ENCODE data around the gene PLVAP. TPM values are rescaled to one million over a fixed set of nuclear protein-coding genes. Genes with fewer than 3 reads are reported as not detected.

PLVAP gene
- total RNA-seq, 2 donors from 2014 or later: not detected

GRCh38 chr19:17359905-17360800 lies 17.0 kb downstream of the PLVAP start:
- no peaks in the 10 kb centered on the region for H3K27me3 Mint-ChIP-seq (ENCODE audit: low read depth)
- H3K36me3 Mint-ChIP-seq (ENCODE audit: insufficient read depth in 2 of 2): no peaks in the 10 kb centered on the region
- DNase-seq (no peak), ATAC-seq (replicated peaks in 1 of 2) (no peak)
- H3K4me3 Mint-ChIP-seq: no peak overlapping the region
- H3K4me1 Mint-ChIP-seq (ENCODE audit: low read depth): no peaks in the 10 kb centered on the region
- no peaks in the 10 kb centered on the region for H3K9me3 Mint-ChIP-seq
- peak overlapping the region; percentile 54 for H3K27ac Mint-ChIP-seq

GRCh38 chr19:17358395-17358794 lies 18.7 kb downstream of the PLVAP start:
- ATAC-seq (replicated peaks in 1 of 2): no peak
- H3K4me1 Mint-ChIP-seq (ENCODE audit: low read depth): no peaks in the 10 kb centered on the region
- H3K4me3 Mint-ChIP-seq: no peak overlapping the region
- H3K27me3 Mint-ChIP-seq (ENCODE audit: low read depth): peaks cover 5% of the 10 kb centered on the region
- no peak overlapping the region for H3K27ac Mint-ChIP-seq
- no peaks in the 10 kb centered on the region for H3K36me3 Mint-ChIP-seq (ENCODE audit: insufficient read depth in 2 of 2)
- DNase-seq: no peak
- no peaks in the 10 kb centered on the region for H3K9me3 Mint-ChIP-seq

GRCh38 chr19:17357724-17358123 lies 19.4 kb downstream of the PLVAP start:
- Mint-ChIP-seq H3K4me1 (ENCODE audit: low read depth) (no peaks in the 10 kb centered on the region), H3K36me3 (ENCODE audit: insufficient read depth in 2 of 2) (no peaks in the 10 kb centered on the region), H3K27me3 (ENCODE audit: low read depth) (peaks cover 12% of the 10 kb centered on the region), H3K27ac (no peak overlapping the region), H3K4me3 (no peak overlapping the region), H3K9me3 (no peaks in the 10 kb centered on the region)
- ATAC-seq (replicated peaks in 1 of 2) (no peak), DNase-seq (no peak)

- H3K4me3 Mint-ChIP-seq: no peak overlapping the region
- H3K4me1 Mint-ChIP-seq (ENCODE audit: low read depth): no peaks in the 10 kb centered on the region
- H3K9me3 Mint-ChIP-seq: no peaks in the 10 kb centered on the region
- DNase-seq (no peak), ATAC-seq (replicated peaks in 1 of 2) (no peak)
- no peak overlapping the region for H3K27ac Mint-ChIP-seq
- H3K27me3 Mint-ChIP-seq (ENCODE audit: low read depth): peaks cover 15% of the 10 kb centered on the region
- no peaks in the 10 kb centered on the region for H3K36me3 Mint-ChIP-seq (ENCODE audit: insufficient read depth in 2 of 2)
These were observed 20.0 kb downstream of the PLVAP start for GRCh38 chr19:17357078-17357666.

GRCh38 chr19:17353386-17353785 lies 23.8 kb downstream of the PLVAP start:
- DNase-seq (no peak), ATAC-seq (replicated peaks in 1 of 2) (no peak)
- Mint-ChIP-seq H3K4me1 (ENCODE audit: low read depth) (no peaks in the 10 kb centered on the region), H3K36me3 (ENCODE audit: insufficient read depth in 2 of 2) (no peaks in the 10 kb centered on the region), H3K9me3 (no peaks in the 10 kb centered on the region), H3K4me3 (no peak overlapping the region), H3K27me3 (ENCODE audit: low read depth) (peaks cover 24% of the 10 kb centered on the region), H3K27ac (no peak overlapping the region)

GRCh38 chr19:17352608-17353280 lies 24.4 kb downstream of the PLVAP start:
- no peak overlapping the region for H3K4me3 Mint-ChIP-seq
- H3K27ac Mint-ChIP-seq: no peak overlapping the region
- H3K36me3 Mint-ChIP-seq (ENCODE audit: insufficient read depth in 2 of 2): no peaks in the 10 kb centered on the region
- no peak for ATAC-seq (replicated peaks in 1 of 2)
- H3K9me3 Mint-ChIP-seq: no peaks in the 10 kb centered on the region
- no peak for DNase-seq
- peaks cover 28% of the 10 kb centered on the region for H3K27me3 Mint-ChIP-seq (ENCODE audit: low read depth)
- no peaks in the 10 kb centered on the region for H3K4me1 Mint-ChIP-seq (ENCODE audit: low read depth)

GRCh38 chr19:17351815-17352435 lies 25.2 kb downstream of the PLVAP start:
- Mint-ChIP-seq H3K4me1 (ENCODE audit: low read depth) (no peaks in the 10 kb centered on the region), H3K4me3 (no peak overlapping the region), H3K27me3 (ENCODE audit: low read depth) (peaks cover 34% of the 10 kb centered on the region), H3K36me3 (ENCODE audit: insufficient read depth in 2 of 2) (no peaks in the 10 kb centered on the region), H3K27ac (no peak overlapping the region), H3K9me3 (no peaks in the 10 kb centered on the region)
- ATAC-seq (replicated peaks in 1 of 2): no peak
- DNase-seq: no peak

- no peaks in the 10 kb centered on the region for H3K36me3 Mint-ChIP-seq (ENCODE audit: insufficient read depth in 2 of 2)
- H3K27me3 Mint-ChIP-seq (ENCODE audit: low read depth): peaks cover 32% of the 10 kb centered on the region
- H3K27ac Mint-ChIP-seq: no peak overlapping the region
These were observed 28.4 kb downstream of the PLVAP start for GRCh38 chr19:17348700-17349099.

GRCh38 chr19:17347877-17348276 lies 29.3 kb downstream of the PLVAP start:
- DNase-seq: no peak
- Mint-ChIP-seq H3K4me3 (no peak overlapping the region), H3K27me3 (ENCODE audit: low read depth) (peaks cover 23% of the 10 kb centered on the region), H3K4me1 (ENCODE audit: low read depth) (peaks cover 9% of the 10 kb centered on the region), H3K27ac (no peak overlapping the region), H3K36me3 (ENCODE audit: insufficient read depth in 2 of 2) (no peaks in the 10 kb centered on the region), H3K9me3 (no peaks in the 10 kb centered on the region)
- ATAC-seq (replicated peaks in 1 of 2): no peak

More at GRCh38 chr19:17348700-17349099, 28.4 kb downstream of the PLVAP start:
- H3K4me3 Mint-ChIP-seq: no peak overlapping the region
- ATAC-seq (replicated peaks in 1 of 2) (no peak), DNase-seq (no peak)
- no peaks in the 10 kb centered on the region for H3K9me3 Mint-ChIP-seq
- peaks cover 9% of the 10 kb centered on the region for H3K4me1 Mint-ChIP-seq (ENCODE audit: low read depth)

- Mint-ChIP-seq H3K36me3 (ENCODE audit: insufficient read depth in 2 of 2) (no peaks in the 10 kb centered on the region), H3K4me3 (no peak overlapping the region), H3K9me3 (no peaks in the 10 kb centered on the region), H3K4me1 (ENCODE audit: low read depth) (peaks cover 9% of the 10 kb centered on the region), H3K27me3 (ENCODE audit: low read depth) (peaks cover 19% of the 10 kb centered on the region), H3K27ac (no peak overlapping the region)
- no peak for ATAC-seq (replicated peaks in 1 of 2)
- DNase-seq: no peak
These were observed 29.8 kb downstream of the PLVAP start for GRCh38 chr19:17347361-17347760.

GRCh38 chr19:17346109-17346671 lies 31.0 kb downstream of the PLVAP start:
- no peaks in the 10 kb centered on the region for H3K9me3 Mint-ChIP-seq
- peak; percentile 84 to 88 for DNase-seq
- peak; percentile 95 to 96 for ATAC-seq (replicated peaks in 1 of 2)
- H3K36me3 Mint-ChIP-seq (ENCODE audit: insufficient read depth in 2 of 2): no peaks in the 10 kb centered on the region
- H3K27me3 Mint-ChIP-seq (ENCODE audit: low read depth): peaks cover 17% of the 10 kb centered on the region
- H3K27ac Mint-ChIP-seq: no peak overlapping the region
- peaks cover 9% of the 10 kb centered on the region for H3K4me1 Mint-ChIP-seq (ENCODE audit: low read depth)
- H3K4me3 Mint-ChIP-seq: peak overlapping the region in 1 of 2 donors; percentile 13

- no peaks in the 10 kb centered on the region for H3K27me3 Mint-ChIP-seq (ENCODE audit: low read depth)
- peaks cover 15% of the 10 kb centered on the region for H3K4me1 Mint-ChIP-seq (ENCODE audit: low read depth)
- no peak overlapping the region for H3K4me3 Mint-ChIP-seq
- no peaks in the 10 kb centered on the region for H3K9me3 Mint-ChIP-seq
- no peak overlapping the region for H3K27ac Mint-ChIP-seq
- DNase-seq: no peak
- no peak for ATAC-seq (replicated peaks in 1 of 2)
- H3K36me3 Mint-ChIP-seq (ENCODE audit: insufficient read depth in 2 of 2): peaks cover 0 to 3% of the 10 kb centered on the region in 2 donors
These were observed 35.3 kb downstream of the PLVAP start for GRCh38 chr19:17341845-17342244.

GRCh38 chr19:17341386-17341785 lies 35.8 kb downstream of the PLVAP start:
- ATAC-seq (replicated peaks in 1 of 2) (no peak), DNase-seq (no peak)
- no peak overlapping the region for H3K27ac Mint-ChIP-seq
- no peaks in the 10 kb centered on the region for H3K27me3 Mint-ChIP-seq (ENCODE audit: low read depth)
- H3K4me3 Mint-ChIP-seq: no peak overlapping the region
- H3K36me3 Mint-ChIP-seq (ENCODE audit: insufficient read depth in 2 of 2): peaks cover 0 to 5% of the 10 kb centered on the region in 2 donors
- peaks cover 12% of the 10 kb centered on the region for H3K4me1 Mint-ChIP-seq (ENCODE audit: low read depth)
- H3K9me3 Mint-ChIP-seq: no peaks in the 10 kb centered on the region

Measured in activated T-cell treated with anti-CD3 and anti-CD28 coated beads, Interleukin-2, amount 50 U/mL, for 72 hours (primary cell).